Retinal pigment epithelial cell (primary cell): ENCODE data around the gene ZCCHC24.
A peak's percentile ranks its signal among the peaks of the same experiment; 100 is the strongest.

Experiments used
- DNase-seq: peaks from one replicate; pipeline ENCODE4 v3.0.0-alpha.2; 2010; ENCODE audit warnings: low read depth
- H3K4me3 ChIP-seq: 2 replicates; pipeline ENCODE4 v1.5.1; 2011; ENCODE audit warnings: mild to moderate bottlenecking, low read length, control low read depth, moderate library complexity
- CTCF ChIP-seq: conservative IDR thresholded peaks from 2 replicates; pipeline ENCODE4 v1.5.1; 2011; ENCODE audit warnings: low read depth, low read length, control low read depth, inconsistent platforms

Gene ZCCHC24

GRCh38 chr10:79488870-79489269 lies 43.4 kb upstream of the ZCCHC24 start:
- H3K4me3 ChIP-seq = no peak overlapping the region
- peak; percentile 34 for DNase-seq
- no peak for TF ChIP-seq CTCF

- H3K4me3 ChIP-seq = no peak overlapping the region
- peak; percentile 76 for DNase-seq
- no peak for TF ChIP-seq CTCF
Measured at GRCh38 chr10:79488336-79488735, 42.9 kb upstream of the ZCCHC24 start.

GRCh38 chr10:79487296-79488194 lies 42.1 kb upstream of the ZCCHC24 start:
- TF ChIP-seq CTCF = peak; percentile 82
- H3K4me3 ChIP-seq = no peak overlapping the region
- DNase-seq = peak; percentile 51

- DNase-seq = no peak
- H3K4me3 ChIP-seq = no peak overlapping the region
- TF ChIP-seq CTCF = no peak
Measured at GRCh38 chr10:79484476-79484875, 39.1 kb upstream of the ZCCHC24 start.

- DNase-seq = no peak
- H3K4me3 ChIP-seq = no peak overlapping the region
- no peak for TF ChIP-seq CTCF
Measured at GRCh38 chr10:79483948-79484347, 38.5 kb upstream of the ZCCHC24 start.

GRCh38 chr10:79483299-79483698 lies 37.9 kb upstream of the ZCCHC24 start:
- TF ChIP-seq CTCF = no peak
- no peak for DNase-seq
- no peak overlapping the region for H3K4me3 ChIP-seq

- DNase-seq = no peak
- no peak for TF ChIP-seq CTCF
- H3K4me3 ChIP-seq = no peak overlapping the region
Measured at GRCh38 chr10:79482741-79483140, 37.3 kb upstream of the ZCCHC24 start.
